ENCODE results near the gene FRMD3.

DNA sequence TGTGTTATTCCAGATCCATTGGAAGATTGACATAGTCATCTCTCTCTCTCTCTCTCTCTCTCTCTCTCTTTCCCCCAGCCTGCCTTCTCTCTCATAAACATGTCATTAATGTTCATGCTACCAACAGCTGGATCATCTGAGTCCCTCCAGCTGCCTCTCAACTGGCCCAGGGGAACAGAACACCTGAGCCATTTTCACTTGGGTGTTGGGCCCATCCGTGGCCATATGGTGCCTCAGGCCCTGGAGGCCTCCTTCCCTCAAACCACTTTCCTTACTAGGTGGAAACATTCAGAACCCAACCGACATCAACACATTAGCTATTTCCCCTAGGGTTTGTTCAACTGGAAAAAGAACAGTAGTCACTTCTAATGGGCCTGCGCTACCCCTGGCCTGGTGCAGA is 196.2 kb downstream of the FRMD3 start:
- no peak for TF ChIP-seq POLR2A (IDR thresholded peaks at IDR 0.05; ENCODE audit: extremely low read depth, insufficient read length)
- TF ChIP-seq, protein P1, sequence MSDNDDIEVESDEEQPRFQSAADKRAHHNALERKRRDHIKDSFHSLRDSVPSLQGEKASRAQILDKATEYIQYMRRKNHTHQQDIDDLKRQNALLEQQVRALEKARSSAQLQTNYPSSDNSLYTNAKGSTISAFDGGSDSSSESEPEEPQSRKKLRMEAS (IDR thresholded peaks at IDR 0.05; ENCODE audit: low read depth, low read length), result no peak
- TF ChIP-seq, protein P2, sequence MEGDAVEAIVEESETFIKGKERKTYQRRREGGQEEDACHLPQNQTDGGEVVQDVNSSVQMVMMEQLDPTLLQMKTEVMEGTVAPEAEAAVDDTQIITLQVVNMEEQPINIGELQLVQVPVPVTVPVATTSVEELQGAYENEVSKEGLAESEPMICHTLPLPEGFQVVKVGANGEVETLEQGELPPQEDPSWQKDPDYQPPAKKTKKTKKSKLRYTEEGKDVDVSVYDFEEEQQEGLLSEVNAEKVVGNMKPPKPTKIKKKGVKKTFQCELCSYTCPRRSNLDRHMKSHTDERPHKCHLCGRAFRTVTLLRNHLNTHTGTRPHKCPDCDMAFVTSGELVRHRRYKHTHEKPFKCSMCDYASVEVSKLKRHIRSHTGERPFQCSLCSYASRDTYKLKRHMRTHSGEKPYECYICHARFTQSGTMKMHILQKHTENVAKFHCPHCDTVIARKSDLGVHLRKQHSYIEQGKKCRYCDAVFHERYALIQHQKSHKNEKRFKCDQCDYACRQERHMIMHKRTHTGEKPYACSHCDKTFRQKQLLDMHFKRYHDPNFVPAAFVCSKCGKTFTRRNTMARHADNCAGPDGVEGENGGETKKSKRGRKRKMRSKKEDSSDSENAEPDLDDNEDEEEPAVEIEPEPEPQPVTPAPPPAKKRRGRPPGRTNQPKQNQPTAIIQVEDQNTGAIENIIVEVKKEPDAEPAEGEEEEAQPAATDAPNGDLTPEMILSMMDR (IDR thresholded peaks at IDR 0.05; ENCODE audit: low read depth, low read length), result no peak

All from NB4 (cell line).